ENCODE data around the gene HEATR1.

GRCh38 chr1:236526079-236526478, 78.2 kb downstream of the HEATR1 start:
- TF ChIP-seq CTCF (IDR thresholded peaks at IDR 0.05) (no peak), POLR2A (IDR thresholded peaks at IDR 0.05) (no peak)

All from thyroid gland (tissue), 4 donors.